Kidney epithelial cell (primary cell): ENCODE results near the gene KRT9. TPM values are rescaled to one million over a fixed set of nuclear protein-coding genes. Genes with fewer than 3 reads are reported as not detected.

Experiments used
- DNase-seq: peaks from one replicate; pipeline ENCODE4 v3.0.0-alpha.2; 2010; ENCODE audit warnings: low read depth
- H3K27me3 ChIP-seq: 2 replicates; pipeline ENCODE4 v1.6.0; 2011; ENCODE audit warnings: low read length; ENCODE audit not compliant: control insufficient read depth, insufficient read depth
- H3K36me3 ChIP-seq: 2 replicates; pipeline ENCODE4 v1.5.1; 2011; ENCODE audit warnings: low read length; ENCODE audit not compliant: control insufficient read depth, insufficient read depth
- H3K4me3 ChIP-seq: 2 replicates; pipeline ENCODE4 v1.5.1; 2011; ENCODE audit warnings: low read depth, mild to moderate bottlenecking, control low read depth, low read length
- total RNA-seq: library from RNA; depleted of rRNA; stranded (reverse); fragments of >200 nt; gene quantifications from 2 replicates; pipeline ENCODE4 v1.2.3, GENCODE V29; 2015
- TF ChIP-seq, protein P1 (sequence below): IDR thresholded peaks from 2 replicates; pipeline ENCODE4 v1.5.1; 2011; ENCODE audit warnings: mild to moderate bottlenecking, moderate library complexity, low read length, control low read depth, inconsistent platforms; ENCODE audit not compliant: insufficient read depth, poor library complexity, severe bottlenecking

The KRT9 gene
- total RNA-seq, 1 donor from 2014 or later = not detected

DNA sequence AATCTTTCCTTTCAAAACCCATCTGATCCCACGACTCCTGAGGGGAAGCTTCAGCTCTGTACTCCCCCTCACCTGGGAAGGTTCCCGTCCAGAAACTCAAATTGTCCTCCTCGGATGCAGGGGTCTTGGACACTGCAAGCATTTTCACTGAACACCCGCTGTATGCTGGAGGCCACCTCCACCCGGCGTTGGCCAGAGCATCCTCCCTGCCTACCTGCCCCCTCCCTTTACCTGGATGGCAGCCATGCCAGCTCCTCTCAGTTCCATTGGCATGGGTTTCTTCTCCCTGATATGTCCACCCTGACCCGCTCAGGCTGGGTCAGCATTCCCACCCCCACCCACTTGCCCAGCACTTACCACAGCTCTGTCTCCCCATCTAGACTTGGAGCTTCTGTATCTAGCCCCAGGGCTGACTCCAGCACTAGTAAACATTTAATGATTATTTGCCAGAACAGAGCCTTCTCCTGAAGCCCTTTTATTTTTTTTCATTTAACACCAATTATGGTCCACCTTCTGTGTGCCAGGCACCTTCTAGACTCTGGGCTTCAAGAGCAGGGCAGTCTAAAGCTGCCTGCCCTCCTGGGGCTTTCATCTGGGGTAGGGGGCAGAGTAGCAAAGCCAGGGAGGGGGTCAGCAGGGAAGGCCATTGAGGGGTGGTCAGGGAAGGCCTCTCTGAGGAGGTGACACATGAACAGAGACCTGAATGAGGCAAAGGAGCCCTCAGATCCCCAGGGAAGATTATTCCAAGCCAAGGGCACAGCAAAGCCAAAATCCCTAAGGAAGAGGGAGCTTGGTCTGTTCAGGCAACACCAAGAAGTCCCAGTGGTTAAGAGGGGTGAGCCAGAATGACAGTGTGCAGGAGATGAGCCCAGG lies 34.9 kb downstream of the KRT9 start:
- no peak for DNase-seq
- Histone ChIP-seq H3K27me3 (no peaks in the 10 kb centered on the region), H3K36me3 (no peaks in the 10 kb centered on the region), H3K4me3 (no peak overlapping the region)
- TF ChIP-seq, protein P1, sequence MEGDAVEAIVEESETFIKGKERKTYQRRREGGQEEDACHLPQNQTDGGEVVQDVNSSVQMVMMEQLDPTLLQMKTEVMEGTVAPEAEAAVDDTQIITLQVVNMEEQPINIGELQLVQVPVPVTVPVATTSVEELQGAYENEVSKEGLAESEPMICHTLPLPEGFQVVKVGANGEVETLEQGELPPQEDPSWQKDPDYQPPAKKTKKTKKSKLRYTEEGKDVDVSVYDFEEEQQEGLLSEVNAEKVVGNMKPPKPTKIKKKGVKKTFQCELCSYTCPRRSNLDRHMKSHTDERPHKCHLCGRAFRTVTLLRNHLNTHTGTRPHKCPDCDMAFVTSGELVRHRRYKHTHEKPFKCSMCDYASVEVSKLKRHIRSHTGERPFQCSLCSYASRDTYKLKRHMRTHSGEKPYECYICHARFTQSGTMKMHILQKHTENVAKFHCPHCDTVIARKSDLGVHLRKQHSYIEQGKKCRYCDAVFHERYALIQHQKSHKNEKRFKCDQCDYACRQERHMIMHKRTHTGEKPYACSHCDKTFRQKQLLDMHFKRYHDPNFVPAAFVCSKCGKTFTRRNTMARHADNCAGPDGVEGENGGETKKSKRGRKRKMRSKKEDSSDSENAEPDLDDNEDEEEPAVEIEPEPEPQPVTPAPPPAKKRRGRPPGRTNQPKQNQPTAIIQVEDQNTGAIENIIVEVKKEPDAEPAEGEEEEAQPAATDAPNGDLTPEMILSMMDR = no peak

DNA sequence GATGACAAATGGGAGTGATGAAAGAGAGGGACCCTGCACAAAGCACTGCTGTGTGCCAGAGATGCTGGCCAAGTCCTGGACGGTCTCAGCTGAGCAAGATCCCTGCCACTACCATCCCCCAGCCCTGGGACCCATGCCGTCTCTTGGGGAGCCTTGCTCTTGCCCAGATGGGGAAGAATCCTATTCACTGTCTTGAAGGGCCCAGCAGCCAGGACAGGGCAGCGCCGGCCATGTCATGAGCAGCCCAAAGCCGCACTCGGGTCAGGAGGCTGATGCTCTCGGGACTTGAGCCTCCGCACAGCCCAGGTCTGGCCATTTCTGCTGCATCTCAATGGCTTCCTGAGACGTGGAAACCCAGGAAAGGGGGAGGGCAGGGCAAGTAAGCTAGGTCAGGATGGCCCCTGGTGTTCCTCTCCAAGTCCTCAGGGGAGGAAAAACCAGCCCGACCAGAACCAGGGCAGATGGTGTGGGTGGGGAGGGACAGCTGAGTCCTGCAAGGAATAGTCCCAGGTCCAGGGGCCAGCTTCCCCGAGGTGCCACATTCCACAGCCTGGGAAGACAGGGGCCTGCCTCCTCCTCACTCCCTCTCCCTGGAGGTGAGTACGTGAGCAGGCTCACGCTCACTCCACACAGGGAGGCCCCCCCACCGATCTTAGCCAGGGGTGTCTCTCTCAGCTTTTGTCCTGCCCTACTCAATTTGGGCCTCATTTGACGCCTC lies 35.9 kb downstream of the KRT9 start:
- TF ChIP-seq, protein P1 = no peak
- H3K4me3 ChIP-seq = no peak overlapping the region
- no peaks in the 10 kb centered on the region for H3K27me3 ChIP-seq
- DNase-seq = no peak
- H3K36me3 ChIP-seq = no peaks in the 10 kb centered on the region

DNA sequence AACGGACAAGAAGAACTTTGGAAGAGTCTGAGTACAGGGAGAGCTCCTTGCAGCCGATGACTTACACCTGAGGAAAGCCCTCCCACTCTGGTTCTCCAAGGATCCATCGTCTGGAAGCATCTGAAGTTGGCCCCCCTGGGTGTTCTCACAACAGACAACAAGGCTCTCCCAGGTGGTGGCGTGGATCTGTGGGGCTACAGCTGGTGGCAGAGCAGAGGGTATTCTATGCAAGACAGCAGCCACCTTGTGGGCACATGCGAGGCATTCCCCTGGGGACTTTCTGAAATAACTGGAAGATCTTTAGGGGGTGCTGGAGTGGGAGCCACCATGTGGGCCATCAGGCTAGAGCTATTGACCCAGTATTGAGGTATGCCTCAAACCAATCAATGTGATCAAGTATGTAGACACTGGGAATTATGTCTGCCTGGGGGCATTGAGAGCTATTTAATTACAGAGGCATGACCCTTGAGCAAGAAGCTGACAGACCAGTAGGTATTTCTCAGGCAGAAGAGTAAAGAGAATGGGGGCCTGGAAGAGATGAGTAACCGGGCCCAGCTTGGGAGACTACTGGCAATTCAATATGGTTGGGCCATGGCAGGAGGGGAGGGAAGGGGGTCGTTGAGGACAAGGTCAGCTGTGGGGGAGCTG lies 36.8 kb downstream of the KRT9 start:
- TF ChIP-seq, protein P1 = no peak
- Histone ChIP-seq H3K4me3 (no peak overlapping the region), H3K27me3 (no peaks in the 10 kb centered on the region), H3K36me3 (no peaks in the 10 kb centered on the region)
- DNase-seq = no peak

DNA sequence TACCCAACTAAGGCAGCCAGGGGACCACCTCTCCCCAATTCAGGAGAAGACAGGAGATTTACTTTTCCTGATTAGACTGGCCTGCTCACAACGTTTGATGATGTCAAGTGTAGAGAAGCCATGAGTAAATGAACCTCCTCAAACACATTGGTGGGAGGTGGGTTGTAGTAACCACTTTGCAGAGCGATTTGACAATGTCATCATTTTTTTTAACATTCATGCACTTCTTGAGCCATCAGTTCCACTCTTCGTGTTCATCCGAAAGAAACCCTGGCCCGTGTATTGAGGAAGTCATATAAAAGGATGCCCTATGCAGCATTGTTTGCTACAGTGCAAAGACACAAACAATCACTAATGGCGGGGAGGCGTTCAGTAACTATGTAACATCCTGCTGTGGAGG lies 38.2 kb downstream of the KRT9 start:
- H3K27me3 ChIP-seq = no peaks in the 10 kb centered on the region
- no peak for DNase-seq
- no peak overlapping the region for H3K4me3 ChIP-seq
- no peaks in the 10 kb centered on the region for H3K36me3 ChIP-seq
- TF ChIP-seq, protein P1 = no peak

DNA sequence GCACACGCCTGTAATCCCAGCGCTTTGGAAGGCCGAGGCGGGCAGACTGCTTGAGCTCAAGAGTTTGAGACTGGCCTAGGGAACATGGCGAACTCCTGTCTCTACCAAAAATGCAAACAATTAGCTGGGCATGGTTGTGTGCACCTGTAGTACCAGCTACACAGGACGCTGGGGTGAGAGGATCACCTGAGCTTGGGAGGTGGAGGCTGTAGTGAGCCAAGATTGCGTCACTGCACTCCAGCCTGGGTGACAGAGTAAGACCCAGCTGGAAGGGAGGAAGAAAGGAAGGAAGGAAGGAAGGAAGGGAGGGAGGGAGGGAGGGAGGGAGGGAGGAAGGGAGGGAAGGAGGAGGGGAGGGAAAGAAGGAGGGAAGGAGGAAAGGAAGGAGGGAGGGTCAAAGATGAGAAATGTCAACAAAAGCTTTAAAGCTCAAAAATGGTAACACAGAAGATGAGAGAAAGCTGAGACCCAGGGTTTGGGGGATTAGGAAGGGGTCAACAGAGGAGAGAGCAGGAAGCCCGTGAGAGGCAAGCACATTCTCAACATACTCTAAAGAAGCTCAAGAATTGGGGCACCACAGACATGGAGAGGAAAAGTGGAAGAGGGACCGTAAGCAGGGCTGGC lies 38.8 kb downstream of the KRT9 start:
- DNase-seq = no peak
- Histone ChIP-seq H3K4me3 (no peak overlapping the region), H3K36me3 (no peaks in the 10 kb centered on the region), H3K27me3 (no peaks in the 10 kb centered on the region)
- TF ChIP-seq, protein P1 = no peak
